ENCODE results near the gene MLEC.

Gene MLEC, protein sequence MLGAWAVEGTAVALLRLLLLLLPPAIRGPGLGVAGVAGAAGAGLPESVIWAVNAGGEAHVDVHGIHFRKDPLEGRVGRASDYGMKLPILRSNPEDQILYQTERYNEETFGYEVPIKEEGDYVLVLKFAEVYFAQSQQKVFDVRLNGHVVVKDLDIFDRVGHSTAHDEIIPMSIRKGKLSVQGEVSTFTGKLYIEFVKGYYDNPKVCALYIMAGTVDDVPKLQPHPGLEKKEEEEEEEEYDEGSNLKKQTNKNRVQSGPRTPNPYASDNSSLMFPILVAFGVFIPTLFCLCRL

DNA sequence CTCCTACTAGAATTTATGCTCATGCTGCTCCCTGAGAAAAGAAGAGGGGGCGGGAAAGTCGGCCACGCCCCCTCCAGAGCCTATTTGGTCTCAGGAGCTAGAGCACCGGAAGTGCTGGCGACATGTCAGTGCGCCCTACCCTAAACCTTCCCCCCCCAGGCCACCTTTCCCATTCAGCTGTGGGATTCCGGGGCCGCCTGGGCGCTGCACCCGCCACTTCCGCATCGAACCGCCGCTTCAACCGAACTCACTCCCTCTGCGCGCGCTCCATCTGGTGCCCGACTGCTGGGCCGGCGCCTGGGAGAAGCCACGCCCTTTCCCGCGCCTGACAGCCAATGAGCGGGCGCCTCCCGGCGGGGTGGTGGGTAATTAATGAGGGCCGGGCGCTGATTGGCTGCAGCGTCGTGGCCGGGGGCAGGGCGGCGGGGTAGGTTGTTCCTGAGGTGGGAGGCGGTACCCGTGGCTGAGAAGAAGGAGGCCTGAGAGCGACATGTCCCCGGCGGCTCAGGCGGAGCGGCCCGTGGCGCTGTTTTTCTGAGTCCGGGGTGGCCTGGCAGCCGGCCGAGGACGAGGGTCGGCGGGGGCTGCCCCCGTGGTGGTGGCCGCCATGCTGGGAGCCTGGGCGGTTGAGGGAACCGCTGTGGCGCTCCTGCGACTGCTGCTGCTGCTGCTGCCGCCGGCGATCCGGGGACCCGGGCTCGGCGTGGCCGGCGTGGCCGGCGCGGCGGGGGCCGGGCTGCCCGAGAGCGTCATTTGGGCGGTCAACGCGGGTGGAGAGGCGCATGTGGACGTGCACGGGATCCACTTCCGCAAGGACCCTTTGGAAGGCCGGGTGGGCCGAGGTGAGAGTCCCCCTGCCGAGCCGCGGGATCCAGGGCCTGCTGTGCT, at the start of gene MLEC:
Gene MLEC, plus strand, starts transcription at position 460 of the 888 bp plus-strand sequence. Its CDS starts 148 bp downstream, at position 608.
- peak; percentile 98 to 99 for DNase-seq

DNA sequence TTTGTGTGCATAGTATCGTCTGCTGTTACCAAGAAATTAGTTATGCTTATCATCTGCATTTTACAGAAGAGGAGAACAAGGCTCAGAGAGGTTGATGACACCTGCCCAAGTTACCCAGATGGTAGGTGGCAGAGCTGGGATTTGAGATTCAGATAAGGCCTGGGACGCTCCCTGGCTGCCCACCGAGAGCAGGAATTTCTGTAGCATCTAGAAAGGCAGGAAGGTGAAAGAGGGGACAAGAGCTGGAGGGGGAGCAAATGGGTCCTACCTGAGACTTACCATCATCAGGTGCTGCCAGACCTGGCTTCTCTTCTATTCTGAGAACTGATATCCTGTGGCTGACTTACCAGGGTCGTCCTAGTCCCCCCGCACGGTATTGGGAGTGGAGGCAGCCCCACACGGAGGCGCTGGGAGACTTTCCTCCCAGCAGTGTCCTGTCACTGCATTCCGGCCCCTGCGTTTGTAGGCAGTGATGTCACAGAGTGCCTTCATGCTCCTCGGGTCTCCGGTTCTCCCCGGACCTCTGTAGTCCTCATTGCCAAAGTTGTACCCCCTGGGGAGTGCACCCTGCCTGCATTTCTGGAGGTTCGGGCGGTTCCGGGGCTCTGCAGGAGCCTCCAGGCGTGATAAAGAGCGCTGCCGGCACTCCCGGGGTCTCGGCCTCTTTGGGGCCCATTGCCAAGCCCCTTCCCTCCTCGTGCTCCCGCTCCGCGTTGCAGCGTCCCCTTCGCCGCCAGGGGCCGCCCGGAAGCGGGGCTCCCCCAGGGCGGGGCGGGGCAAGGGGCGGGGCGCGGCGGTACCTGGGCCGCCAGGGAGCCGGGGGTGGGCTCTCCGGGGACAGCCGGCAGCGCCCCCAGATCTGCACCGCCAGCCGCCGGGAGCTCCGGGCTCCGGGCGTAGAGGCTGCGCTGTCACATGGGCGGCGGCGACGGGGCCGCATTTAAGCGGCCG, 46.9 kb upstream of the MLEC start, which contains the start of gene CABP1:
Gene CABP1, plus strand, starts transcription at position 856 of the 951 bp plus-strand sequence. Its CDS starts 60 bp downstream, at position 916.
- peak; percentile 61 for DNase-seq

DNA sequence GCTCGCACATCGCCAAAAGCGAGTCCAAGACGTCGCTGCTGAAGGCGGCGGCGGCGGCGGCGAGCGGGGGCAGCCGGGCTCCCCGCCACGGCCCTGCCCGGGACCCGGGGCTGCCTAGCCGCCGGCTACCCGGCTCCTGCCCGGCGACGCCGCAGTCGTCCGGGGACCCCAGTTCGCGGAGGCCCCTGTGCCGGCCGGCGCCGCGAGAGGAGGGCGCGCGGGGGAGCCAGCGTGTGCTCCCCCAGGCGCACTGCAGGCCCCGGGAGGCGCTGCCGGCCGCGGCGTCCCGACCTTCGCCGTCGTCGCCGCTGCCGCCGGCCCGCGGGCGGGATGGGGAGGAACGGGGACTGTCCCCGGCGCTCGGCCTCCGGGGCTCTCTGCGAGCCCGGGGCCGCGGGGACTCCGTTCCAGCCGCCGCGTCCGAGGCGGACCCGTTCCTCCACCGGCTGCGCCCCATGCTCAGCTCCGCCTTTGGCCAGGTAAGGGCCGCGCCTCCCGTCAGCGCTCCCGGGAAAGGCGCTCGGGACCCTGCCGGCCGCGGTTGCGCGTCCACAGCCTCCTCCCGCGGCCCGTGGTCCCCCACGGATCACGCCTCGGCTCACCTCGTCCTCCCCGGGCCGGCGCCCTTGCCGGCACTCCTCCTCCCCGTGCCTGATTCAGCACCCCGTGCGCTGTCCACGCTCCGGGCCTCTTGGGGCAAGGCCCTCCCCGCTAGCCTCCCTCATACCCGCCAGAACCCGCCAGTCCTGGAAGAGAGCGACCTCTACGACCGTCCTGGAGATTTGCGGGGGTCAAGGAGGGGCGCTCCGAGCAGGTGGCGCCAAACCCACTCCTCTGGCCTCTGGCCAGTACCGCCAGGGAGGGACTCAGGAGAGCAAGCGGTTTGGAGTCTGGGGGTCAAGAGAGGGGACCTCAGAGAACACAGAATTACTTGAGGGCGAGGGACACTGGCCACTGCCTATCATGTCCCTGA, 45.8 kb upstream of the MLEC start:
- DNase-seq, result peak; percentile 38 to 41

DNA sequence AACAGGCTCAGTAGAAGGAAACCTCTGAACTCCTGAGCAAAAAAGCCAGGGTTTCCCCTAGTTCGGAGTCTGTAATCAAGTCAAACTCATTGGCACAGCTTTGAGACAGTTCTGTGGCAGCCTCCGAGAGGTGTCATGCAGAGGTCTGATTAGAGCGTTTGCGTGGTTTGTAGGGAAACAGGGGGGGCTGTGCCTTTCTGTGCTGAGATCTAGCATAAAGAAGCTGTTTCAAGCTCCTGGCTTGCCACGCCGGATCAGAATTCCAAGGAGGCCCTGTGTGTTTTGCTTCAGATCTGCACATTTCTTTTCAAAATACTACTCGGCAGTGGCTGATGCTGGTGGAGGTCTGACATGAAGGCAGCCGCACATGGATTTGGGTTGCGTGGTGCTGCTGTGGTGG, 44.8 kb upstream of the MLEC start:
- no peak for DNase-seq

DNA sequence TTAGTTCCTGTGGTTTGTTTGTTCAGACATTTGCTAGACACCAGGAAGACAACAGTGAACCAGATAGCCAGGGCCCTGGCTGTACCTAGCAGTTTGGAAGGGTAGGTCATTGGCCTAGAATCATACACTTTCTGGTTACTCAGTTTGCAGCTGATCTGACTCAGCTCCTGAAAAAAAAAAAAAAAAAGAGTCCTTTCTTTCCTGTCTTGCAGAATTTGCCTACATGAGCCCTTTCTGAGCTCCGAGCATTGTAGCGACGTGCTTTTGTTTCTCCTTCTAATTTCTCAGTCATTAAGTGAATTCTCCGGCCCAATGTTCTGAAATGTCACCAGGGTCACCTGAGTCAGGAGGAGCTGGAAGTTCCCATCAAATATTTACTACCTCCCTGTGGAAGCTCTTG, 44.1 kb upstream of the MLEC start:
- DNase-seq, result no peak

DNA sequence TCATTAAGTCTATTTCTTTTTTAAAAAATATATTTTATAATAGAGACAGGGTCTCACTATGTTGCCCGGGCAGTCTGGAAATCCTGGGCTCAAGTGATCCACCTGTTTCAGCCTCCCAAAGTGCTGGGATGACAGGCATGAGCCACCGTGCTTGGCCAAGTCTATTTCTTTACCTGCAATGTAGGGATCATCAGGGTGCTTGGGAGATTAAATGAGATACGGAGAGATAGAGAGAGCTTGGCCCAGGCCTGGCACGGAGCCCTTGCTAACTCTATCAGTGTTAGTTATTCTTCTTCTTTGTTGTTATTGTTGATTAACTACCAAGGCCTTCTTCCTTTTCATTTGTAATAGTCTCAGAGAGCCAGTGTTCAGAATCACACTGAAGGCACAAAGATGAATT, 43.4 kb upstream of the MLEC start:
- no peak for DNase-seq

DNA sequence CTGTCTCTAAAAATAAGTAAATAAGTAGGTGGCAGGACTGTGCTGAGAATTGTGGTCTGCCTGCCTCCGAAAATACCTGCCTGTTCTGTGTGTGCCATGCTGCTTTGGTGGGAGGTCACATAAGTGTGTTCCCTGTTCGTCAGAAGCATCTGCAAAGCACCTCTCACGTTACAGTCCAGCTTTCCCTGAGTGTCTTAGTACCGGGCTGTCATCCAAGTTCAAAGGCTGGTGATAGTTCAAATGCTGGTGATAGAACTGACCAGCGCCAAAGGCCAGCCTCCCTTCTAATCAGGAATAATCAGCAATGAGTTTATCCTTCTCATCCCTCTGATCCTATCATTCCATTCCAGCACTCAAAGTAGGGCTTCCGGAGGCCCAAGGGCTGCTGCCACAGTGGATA, 40.9 kb upstream of the MLEC start:
- DNase-seq, result no peak

DNA sequence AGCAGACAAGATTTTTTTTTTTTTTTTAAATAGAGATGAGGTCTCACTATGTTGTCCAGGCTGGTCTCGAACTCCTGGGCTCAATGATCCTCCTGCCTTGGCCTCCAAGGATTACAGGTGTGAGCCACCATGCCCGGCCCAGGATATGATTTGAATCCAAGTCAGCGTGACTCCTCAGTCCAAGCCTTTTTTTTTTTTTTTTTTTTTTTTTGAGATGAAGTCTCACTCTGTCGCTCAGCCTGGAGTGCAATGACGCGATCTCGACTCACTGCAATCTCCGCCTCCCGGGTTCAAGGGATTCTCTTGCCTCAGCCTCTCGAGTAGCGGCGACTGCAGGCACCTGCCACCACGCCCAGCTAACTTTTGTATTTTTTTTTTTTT, 39.6 kb upstream of the MLEC start:
- no peak for DNase-seq

DNA sequence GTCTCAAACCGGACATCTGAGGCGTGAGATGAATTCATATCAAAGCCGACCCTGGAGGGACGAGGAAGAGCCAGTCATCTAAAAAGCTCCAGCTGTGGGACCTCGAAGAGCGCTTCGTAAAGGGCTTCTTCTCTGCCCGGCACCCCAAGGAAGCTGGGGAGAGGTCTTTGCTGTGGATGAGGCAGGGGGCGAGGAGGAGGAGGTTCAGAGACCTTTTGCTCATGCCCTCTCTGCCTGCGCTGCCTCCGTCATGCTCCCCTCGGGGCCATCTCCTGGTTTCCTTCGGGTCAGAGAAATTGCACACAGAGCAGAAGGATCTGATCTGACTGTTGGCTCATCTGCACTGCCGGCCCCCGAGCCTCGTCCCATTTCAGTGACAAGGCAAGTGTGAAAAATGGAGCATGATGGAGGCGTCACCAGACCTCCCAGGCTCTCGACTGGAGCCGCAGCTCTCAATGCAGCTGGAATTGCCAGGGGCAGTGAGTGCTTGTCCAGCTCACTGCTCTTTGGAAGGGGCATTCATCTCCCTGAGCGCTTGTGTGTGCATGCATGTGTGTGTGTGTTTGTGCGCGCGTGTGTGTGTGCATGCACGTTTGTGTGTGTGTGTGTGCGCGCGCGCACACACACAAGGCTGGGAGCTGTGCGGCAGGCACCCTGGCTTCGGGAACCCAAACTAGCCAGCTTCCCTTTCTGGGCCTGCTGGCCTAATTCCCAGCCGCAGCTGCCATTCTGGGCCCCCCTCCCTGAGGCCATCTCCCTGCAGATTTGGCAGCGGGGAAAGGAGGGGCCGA, 37.3 kb upstream of the MLEC start:
- DNase-seq, result no peak

DNA sequence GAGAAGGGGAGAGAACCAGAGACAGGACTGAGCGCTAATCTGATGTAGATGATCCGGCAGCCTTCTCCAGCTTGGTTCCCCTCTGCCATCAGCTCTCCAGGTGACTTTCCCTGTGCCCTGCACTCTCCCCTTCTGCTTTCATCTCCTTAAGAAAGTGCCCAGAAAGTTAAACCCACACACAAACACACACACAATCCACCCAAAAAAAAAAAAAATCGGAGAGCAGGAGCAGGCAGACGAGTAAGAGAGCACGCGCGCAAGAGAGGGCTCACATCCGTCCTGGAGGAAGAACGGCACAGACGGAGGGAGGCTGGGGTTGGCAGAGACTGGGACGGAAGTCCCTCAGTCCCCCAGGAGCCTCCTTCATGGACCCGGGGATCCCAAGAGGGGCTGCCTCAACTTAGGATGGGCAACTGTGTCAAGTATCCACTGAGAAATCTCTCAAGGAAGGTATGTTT, 36.7 kb upstream of the MLEC start:
- no peak for DNase-seq

DNA sequence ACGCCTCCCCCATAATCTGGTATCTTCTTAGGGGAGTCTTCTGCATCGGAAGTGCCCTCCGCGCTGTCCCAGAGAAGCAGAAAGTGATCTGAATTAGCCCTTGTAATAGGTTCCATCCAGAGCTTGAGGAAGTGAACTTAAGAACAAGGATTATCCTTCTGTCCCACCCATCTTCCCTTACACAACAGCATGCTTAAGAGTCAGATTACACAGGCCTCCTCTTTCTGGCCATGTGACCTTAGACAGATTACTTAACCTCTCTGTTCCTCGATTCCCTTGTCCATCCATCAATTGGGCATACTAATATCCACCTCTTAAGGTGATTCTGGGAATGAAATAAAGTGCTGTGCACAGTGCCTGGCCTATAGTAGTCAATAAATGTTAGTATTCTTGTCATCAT, 35.1 kb upstream of the MLEC start:
- no peak for DNase-seq

DNA sequence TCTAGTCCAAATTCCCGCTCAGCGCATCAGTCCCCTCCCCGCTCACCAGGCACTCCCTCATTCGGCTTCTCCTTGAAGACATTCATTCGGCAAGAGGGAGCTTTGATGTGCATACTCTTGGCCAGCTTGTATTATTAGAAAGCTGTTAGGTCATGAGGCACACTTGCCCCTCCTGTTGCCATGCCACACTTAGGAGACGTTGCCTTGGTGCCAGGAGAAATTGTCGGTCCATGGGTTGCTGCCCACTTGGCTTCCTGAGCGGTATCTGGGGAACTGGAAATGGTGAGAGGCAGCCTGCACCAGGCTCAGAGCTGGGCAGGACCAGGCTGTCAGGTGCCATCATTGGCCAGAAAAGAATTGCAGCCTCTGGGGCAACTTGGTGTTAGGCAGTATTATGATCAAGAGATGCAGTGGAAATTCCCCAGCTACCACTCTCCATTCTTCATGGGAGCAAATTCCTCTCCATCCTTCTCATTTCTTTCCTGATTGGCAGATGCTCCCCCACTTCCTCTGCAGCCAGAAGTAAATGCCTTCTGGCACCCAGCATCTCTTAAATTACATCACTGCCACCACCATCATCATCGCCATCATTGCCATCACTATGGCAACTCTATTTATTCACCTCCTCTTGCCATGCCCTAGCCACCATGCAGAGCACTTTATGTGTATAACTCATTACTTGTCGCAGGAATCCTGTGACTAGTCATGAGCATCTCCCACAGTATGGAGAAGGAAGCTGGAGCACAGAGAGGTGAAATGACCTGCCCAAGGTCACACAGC, 34.1 kb upstream of the MLEC start:
- DNase-seq, result no peak

DNA sequence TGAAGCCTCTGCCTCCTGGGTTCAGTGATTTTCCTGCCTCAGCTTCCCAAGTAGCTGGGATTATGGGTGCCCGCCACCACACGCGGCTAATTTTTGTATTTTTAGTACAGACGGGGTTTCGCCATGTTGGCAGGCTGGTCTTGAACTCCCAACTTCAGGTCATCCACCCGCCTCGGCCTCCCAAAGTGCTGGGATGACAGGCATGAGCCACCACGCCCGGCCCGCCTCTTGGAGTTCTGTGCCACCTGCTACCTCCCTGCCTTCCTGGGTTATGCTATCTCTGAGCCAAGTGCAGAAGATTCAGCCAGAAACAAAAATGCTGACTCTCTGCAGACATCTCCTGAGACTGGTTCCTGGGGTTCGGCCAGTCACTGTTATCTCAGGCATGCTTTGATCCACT, 33.3 kb upstream of the MLEC start:
- DNase-seq, result no peak

DNA sequence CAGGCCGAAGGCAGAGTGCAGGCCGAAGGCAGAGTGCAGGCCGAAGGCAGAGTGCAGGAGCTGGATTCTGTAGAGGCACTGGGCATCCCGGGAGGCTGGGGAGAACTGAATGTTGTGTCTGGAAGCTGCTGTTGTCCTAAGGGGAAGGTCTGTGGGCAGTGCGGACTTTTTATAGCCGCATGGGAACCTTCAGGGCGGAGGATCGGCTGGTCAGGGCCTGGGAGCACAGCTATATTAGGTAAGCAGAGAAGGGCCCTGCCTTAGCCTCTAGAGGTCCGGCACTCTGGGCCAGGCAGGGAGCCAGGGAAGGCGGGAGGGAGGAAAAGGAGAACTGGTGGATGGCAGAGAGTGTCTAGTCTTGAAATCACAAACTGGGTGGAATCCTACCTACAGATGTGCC, 32.3 kb upstream of the MLEC start:
- no peak for DNase-seq

DNA sequence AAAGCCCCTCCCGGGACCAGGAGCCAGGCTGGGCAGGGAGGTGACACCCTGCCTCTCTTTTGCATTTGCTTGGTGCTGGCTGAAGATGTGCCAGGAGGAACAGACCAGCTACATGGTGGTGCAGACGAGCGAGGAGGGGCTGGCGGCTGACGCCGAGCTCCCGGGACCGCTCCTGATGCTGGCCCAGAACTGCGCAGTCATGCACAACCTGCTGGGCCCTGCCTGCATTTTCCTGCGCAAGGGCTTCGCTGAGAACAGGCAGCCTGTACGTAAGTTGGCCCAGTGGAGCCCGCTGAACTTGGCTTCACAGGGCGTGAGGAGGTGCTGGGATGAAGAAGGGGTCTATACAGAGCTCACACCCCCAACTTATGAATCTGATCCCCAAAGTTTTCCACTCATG, 30.9 kb upstream of the MLEC start:
- no peak for DNase-seq

DNA sequence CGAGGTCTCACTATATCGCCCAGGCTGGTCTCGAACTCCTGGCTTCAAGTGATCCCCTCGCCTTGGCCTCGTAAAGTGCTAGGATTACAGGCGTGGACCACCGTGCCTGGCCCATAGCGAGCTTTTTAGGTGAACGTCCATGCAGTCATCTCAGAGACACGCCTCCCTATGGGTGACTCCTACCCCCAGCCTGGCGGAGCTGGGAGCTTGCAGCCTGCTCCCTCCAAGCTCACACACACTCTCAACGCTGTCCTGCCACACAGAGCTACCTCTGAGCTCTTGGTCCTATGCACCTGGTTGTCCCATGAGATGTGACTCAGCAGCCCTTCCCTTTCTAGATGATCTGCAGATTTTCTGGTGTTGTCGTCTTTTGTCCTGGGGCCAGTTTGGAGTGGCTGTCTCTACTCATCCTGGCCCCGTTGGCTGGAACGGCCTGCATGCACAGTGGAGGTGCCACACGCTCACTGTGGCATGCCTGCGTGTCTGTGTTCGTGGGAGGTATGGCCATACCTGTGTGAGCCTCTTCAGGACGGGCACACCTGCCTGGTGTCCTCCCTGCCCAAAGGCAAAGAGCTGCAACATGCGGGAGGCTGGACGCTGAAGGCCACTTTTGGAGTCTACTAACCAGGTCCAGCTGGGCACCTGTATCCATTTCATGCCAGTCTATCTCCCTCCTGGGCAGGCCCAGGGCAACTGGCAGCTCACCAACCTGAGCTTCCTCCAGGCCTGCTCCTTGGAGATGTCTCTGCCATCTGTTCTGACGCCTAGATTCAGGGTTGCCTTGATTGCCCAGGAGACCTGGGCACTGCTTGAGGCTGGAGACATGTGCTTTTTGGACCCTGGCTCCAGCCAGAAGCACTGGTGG, 28.4 kb upstream of the MLEC start:
- DNase-seq, result no peak

DNA sequence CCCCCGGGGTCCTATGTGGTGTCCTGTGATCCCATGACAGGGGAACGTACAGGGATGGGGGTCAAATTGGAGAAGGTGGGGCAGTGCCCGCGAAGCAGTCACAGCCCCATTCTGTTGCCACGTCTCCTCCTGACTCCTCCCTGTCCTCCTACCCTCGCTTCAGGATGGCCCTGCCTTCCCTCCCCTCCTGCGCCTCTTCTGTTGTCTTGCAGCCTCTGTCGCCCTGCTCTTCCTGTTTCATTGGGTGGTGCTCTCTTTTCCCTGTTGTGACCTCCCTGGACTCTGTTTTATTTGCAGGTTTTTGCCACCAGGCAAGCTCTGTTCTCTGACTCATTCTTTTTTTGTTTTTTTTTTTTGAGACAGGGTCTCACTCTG, 27.8 kb upstream of the MLEC start:
- DNase-seq, result no peak

DNA sequence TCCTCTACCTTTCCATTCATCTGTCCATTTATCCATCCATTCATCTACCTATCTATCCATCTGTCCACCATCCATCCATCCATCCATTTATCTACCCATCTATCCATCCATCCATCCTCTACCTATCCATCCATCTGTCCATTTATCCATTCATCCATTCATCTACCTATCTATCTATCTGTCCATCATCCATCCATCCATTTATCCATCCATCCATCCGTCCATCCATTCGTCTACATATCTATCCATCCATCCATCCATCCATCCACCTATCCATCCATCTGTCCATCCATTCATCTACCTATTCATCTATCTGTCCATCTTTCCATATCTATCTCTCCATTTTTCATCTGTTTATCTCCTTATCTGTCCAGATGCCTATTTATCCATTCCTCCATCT, 25.5 kb upstream of the MLEC start:
- DNase-seq, result no peak

DNA sequence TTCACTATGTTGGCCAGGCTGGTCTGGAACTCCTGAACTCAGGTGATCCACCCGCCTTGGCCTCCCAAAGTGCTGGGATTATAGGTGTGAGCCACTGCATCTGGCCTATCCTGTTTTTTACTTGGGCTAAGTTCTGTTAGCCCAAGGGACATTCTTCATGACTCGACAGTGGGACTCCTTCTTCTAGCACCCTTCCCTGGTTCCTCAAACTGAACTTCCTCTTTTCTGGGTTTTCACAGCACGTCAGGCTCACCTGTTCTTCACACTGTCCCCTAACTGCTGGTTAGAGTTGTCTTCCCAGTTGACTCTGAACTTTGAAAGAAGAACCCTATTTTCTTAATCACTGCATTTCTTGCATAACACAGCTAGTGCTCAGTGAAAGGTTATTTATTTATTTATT, 24.1 kb upstream of the MLEC start:
- no peak for DNase-seq

All from activated CD4-positive, alpha-beta T cell treated with anti-CD3 and anti-CD28 coated beads, Interleukin-2, amount 50 U/mL, for 4 hours (primary cell).